H9 (cell line): ENCODE measurements around the gene DCAF8. TPM values are rescaled to one million over a fixed set of nuclear protein-coding genes. Genes with fewer than 3 reads are reported as not detected.

Experiments
- DNase-seq: peaks from one replicate; pipeline ENCODE4 v3.0.0-alpha.2; 2017
- H2AFZ ChIP-seq: one replicate; pipeline ENCODE4 v1.6.1; 2013; ENCODE audit warnings: mild to moderate bottlenecking, low read length, control low read depth, moderate library complexity
- H2AK5ac ChIP-seq: 2 replicates; pipeline ENCODE4 v1.6.1; 2013; ENCODE audit warnings: low read length, control low read depth, mixed read lengths; ENCODE audit not compliant: insufficient read length
- H2BK120ac ChIP-seq: one replicate; pipeline ENCODE4 v1.6.1; 2013; ENCODE audit warnings: low read depth, mild to moderate bottlenecking, low read length, control low read depth, inconsistent platforms; ENCODE audit not compliant: poor library complexity, severe bottlenecking
- H2BK12ac ChIP-seq: 2 replicates; pipeline ENCODE4 v1.6.1; 2013; ENCODE audit warnings: low read length, control low read depth, mixed read lengths, low read depth; ENCODE audit not compliant: insufficient read length
- H2BK15ac ChIP-seq: 2 replicates; pipeline ENCODE4 v1.6.1; 2013; ENCODE audit warnings: low read depth, low read length, control low read depth
- H2BK20ac ChIP-seq: one replicate; pipeline ENCODE4 v1.6.1; 2013; ENCODE audit warnings: low read depth, mild to moderate bottlenecking, low read length, control low read depth, inconsistent platforms; ENCODE audit not compliant: poor library complexity, severe bottlenecking
- H2BK5ac ChIP-seq: 2 replicates; pipeline ENCODE4 v1.6.1; 2013; ENCODE audit warnings: low read length, control low read depth, mixed read lengths; ENCODE audit not compliant: insufficient read length
- H3K14ac ChIP-seq: 2 replicates; pipeline ENCODE4 v1.6.1; 2013; ENCODE audit warnings: low read length, control low read depth; ENCODE audit not compliant: insufficient read depth
- H3K18ac ChIP-seq: 2 replicates; pipeline ENCODE4 v1.6.1; 2013; ENCODE audit warnings: low read depth, mild to moderate bottlenecking, mixed read lengths, low read length, control low read depth; ENCODE audit not compliant: insufficient read length
- H3K23ac ChIP-seq: 2 replicates; pipeline ENCODE4 v1.6.1; 2013; ENCODE audit warnings: low read length, control low read depth, mixed read lengths, low read depth; ENCODE audit not compliant: insufficient read length
- H3K23me2 ChIP-seq: 2 replicates; pipeline ENCODE4 v1.6.1; 2013; ENCODE audit warnings: low read depth, mild to moderate bottlenecking, mixed read lengths, low read length, control low read depth; ENCODE audit not compliant: insufficient read length, poor library complexity, severe bottlenecking
- H3K27ac ChIP-seq: 2 replicates; pipeline ENCODE4 v1.5.1; 2013; ENCODE audit warnings: low read length, control low read depth, mixed read lengths, low read depth; ENCODE audit not compliant: insufficient read length
- H3K27me3 ChIP-seq: 2 replicates; pipeline ENCODE4 v1.6.1; 2013; ENCODE audit warnings: low read length, control low read depth, inconsistent platforms; ENCODE audit not compliant: insufficient read depth
- H3K4ac ChIP-seq: 2 replicates; pipeline ENCODE4 v1.6.1; 2013; ENCODE audit warnings: low read depth, mild to moderate bottlenecking, control low read depth, inconsistent platforms, low read length, moderate library complexity
- H3K4me1 ChIP-seq: 2 replicates; pipeline ENCODE4 v1.6.1; 2013; ENCODE audit warnings: low read length, control low read depth, inconsistent platforms; ENCODE audit not compliant: insufficient read depth
- H3K4me2 ChIP-seq: 2 replicates; pipeline ENCODE4 v1.6.1; 2013; ENCODE audit warnings: low read length, control low read depth, mixed read lengths; ENCODE audit not compliant: insufficient read length, insufficient read depth
- H3K56ac ChIP-seq: 2 replicates; pipeline ENCODE4 v1.6.1; 2013; ENCODE audit warnings: low read depth, mild to moderate bottlenecking, mixed read lengths, low read length, control low read depth; ENCODE audit not compliant: insufficient read length
- H3K79me1 ChIP-seq: 2 replicates; pipeline ENCODE4 v1.6.1; 2013; ENCODE audit warnings: low read depth, mild to moderate bottlenecking, moderate library complexity, low read length, control low read depth, inconsistent platforms; ENCODE audit not compliant: insufficient read depth, poor library complexity, severe bottlenecking
- H3K79me2 ChIP-seq: 2 replicates; pipeline ENCODE4 v1.6.1; 2013; ENCODE audit warnings: low read length, control low read depth, inconsistent platforms; ENCODE audit not compliant: insufficient read depth
- H3K9ac ChIP-seq: 2 replicates; pipeline ENCODE4 v1.6.1; 2013; ENCODE audit warnings: low read length, control low read depth, mixed read lengths; ENCODE audit not compliant: insufficient read length; ENCODE audit errors: extremely low read depth
- H3K9me3 ChIP-seq: one replicate; pipeline ENCODE4 v1.6.1; 2013; ENCODE audit warnings: low read depth, low read length, inconsistent platforms; ENCODE audit not compliant: control insufficient read depth
- H3T11ph ChIP-seq: one replicate; pipeline ENCODE4 v1.6.1; 2013; ENCODE audit warnings: mild to moderate bottlenecking, low read length, control low read depth, inconsistent platforms
- H4K20me1 ChIP-seq: one replicate; pipeline ENCODE4 v1.6.1; 2013; ENCODE audit not compliant: control insufficient read depth, insufficient read length, insufficient read depth
- H4K5ac ChIP-seq: 2 replicates; pipeline ENCODE4 v1.6.1; 2013; ENCODE audit warnings: low read depth, mild to moderate bottlenecking, mixed read lengths, low read length, control low read depth; ENCODE audit not compliant: insufficient read length
- H4K8ac ChIP-seq: replicated peaks from 2 replicates; pipeline ENCODE4 v1.6.1; 2013; ENCODE audit warnings: low read length, control low read depth, mixed read lengths, low read depth; ENCODE audit not compliant: insufficient read length
- H4K91ac ChIP-seq: 2 replicates; pipeline ENCODE4 v1.6.1; 2013; ENCODE audit warnings: low read depth, mild to moderate bottlenecking, moderate library complexity, mixed read lengths, low read length, control low read depth; ENCODE audit not compliant: insufficient read length
- H3K27ac Mint-ChIP-seq, 3 experiments: 2 replicates in 2 of 3; 3 replicates in 1 of 3; pipeline ENCODE4 v1.8.0; 2020 to 2021; ENCODE audit warnings: mixed read lengths in 3 of 3, mild to moderate bottlenecking in 1 of 3, moderate library complexity in 1 of 3
- H3K27me3 Mint-ChIP-seq: 2 replicates; pipeline ENCODE4 v1.8.0; 2021; ENCODE audit warnings: low read depth, mild to moderate bottlenecking, moderate library complexity, mixed read lengths
- H3K36me3 Mint-ChIP-seq, 3 experiments: 2 replicates in 2 of 3; 3 replicates in 1 of 3; pipeline ENCODE4 v1.8.0; 2020 to 2021; ENCODE audit warnings: low read depth in 3 of 3, mixed read lengths in 3 of 3; ENCODE audit not compliant: insufficient read depth in 1 of 3
- H3K4me1 Mint-ChIP-seq, 2 experiments: 2 replicates each; pipeline ENCODE4 v1.8.0; 2020; ENCODE audit warnings: mixed read lengths in 2 of 2
- H3K4me3 Mint-ChIP-seq, 2 experiments: 2 replicates in 1 of 2; 3 replicates in 1 of 2; pipeline ENCODE4 v1.8.0; 2020 to 2021; ENCODE audit warnings: mild to moderate bottlenecking in 2 of 2, mixed read lengths in 2 of 2, moderate library complexity in 1 of 2
- H3K9me3 Mint-ChIP-seq, 2 experiments: 2 replicates in 1 of 2; 3 replicates in 1 of 2; pipeline ENCODE4 v1.8.0; 2020; ENCODE audit warnings: mild to moderate bottlenecking in 2 of 2, mixed read lengths in 2 of 2, moderate library complexity in 1 of 2
- WGBS: extraction: QIAGEN DNeasy Blood & Tissue Kit; methylation state at CpG from one replicate; pipeline ENCODE4 v1.1.7; 2013; ENCODE audit warnings: missing lambda C conversion rate, low lambda C conversion rate, mixed read lengths; ENCODE audit not compliant: insufficient read length; ENCODE audit errors: extremely low coverage; 5-methylcytosine and 5-hydroxymethylcytosine counted together
- total RNA-seq: library from RNA; stranded (reverse); gene quantifications from 2 replicates; pipeline ENCODE4 v1.2.1, GENCODE V29; 2021
- TF ChIP-seq, protein P1 (sequence below): fragments of 200-600 bp; sonication (generic); conservative IDR thresholded peaks from 3 replicates; pipeline ENCODE4 v1.8.0; 2021; ENCODE audit warnings: antibody characterized with exemption, mild to moderate bottlenecking

The DCAF8 gene
- total RNA-seq, 1 experiment from 2014 or later = 106 TPM

- H3K56ac ChIP-seq = no peak overlapping the region
Observed at GRCh38 chr1:160222546-160222945, 39.8 kb downstream of the DCAF8 start.

More at GRCh38 chr1:160222546-160222945, 39.8 kb downstream of the DCAF8 start:
- Mint-ChIP-seq H3K27ac (no peak overlapping the region), H3K36me3 (peaks cover 18 to 74% (median 33%) of the 10 kb centered on the region in 3 experiments; a peak in 6 of 7 replicates), H3K27me3 (no peaks in the 10 kb centered on the region), H3K4me3 (no peak overlapping the region), H3K4me1 (peaks cover 14 to 15% of the 10 kb centered on the region in 2 experiments), H3K9me3 (no peaks in the 10 kb centered on the region)
- H3K4me2 ChIP-seq = no peak overlapping the region
- no peak overlapping the region for H3K14ac ChIP-seq
- no peak overlapping the region for H3K18ac ChIP-seq
- no peaks in the 10 kb centered on the region for H3K27me3 ChIP-seq
- no peaks in the 10 kb centered on the region for H3K4me1 ChIP-seq
- H3K79me2 ChIP-seq = no peaks in the 10 kb centered on the region
- no peaks in the 10 kb centered on the region for H3K79me1 ChIP-seq
- no peak overlapping the region for H4K8ac ChIP-seq
- no peaks in the 10 kb centered on the region for H3K9me3 ChIP-seq
- TF ChIP-seq, protein P1, sequence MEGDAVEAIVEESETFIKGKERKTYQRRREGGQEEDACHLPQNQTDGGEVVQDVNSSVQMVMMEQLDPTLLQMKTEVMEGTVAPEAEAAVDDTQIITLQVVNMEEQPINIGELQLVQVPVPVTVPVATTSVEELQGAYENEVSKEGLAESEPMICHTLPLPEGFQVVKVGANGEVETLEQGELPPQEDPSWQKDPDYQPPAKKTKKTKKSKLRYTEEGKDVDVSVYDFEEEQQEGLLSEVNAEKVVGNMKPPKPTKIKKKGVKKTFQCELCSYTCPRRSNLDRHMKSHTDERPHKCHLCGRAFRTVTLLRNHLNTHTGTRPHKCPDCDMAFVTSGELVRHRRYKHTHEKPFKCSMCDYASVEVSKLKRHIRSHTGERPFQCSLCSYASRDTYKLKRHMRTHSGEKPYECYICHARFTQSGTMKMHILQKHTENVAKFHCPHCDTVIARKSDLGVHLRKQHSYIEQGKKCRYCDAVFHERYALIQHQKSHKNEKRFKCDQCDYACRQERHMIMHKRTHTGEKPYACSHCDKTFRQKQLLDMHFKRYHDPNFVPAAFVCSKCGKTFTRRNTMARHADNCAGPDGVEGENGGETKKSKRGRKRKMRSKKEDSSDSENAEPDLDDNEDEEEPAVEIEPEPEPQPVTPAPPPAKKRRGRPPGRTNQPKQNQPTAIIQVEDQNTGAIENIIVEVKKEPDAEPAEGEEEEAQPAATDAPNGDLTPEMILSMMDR = no peak
- no peak overlapping the region for H2BK12ac ChIP-seq
- H2AK5ac ChIP-seq = no peak overlapping the region
- no peak overlapping the region for H2AFZ ChIP-seq
- no peak overlapping the region for H3K27ac ChIP-seq
- no peak overlapping the region for H4K5ac ChIP-seq
- no peaks in the 10 kb centered on the region for H3K23me2 ChIP-seq
- H2BK5ac ChIP-seq = no peak overlapping the region
- no peak overlapping the region for H2BK120ac ChIP-seq
- H3T11ph ChIP-seq = no peak overlapping the region
- no peak overlapping the region for H3K9ac ChIP-seq
- no peak overlapping the region for H3K23ac ChIP-seq
- H4K91ac ChIP-seq = no peak overlapping the region
- no peak for DNase-seq
- H4K20me1 ChIP-seq = no peaks in the 10 kb centered on the region
- H3K4ac ChIP-seq = no peak overlapping the region
- H2BK20ac ChIP-seq = no peak overlapping the region
- WGBS = no CpG with 5 or more reads among the region's 3 CpGs
- H2BK15ac ChIP-seq = no peak overlapping the region
